Suprapubic skin (tissue), 4 donors: Measurements from ENCODE around the gene DNHD1. TPM values are rescaled to one million over a fixed set of nuclear protein-coding genes. Genes with fewer than 3 reads are reported as not detected.

Experiments
- DNase-seq, 2 donors: peaks; one replicate each; pipeline ENCODE4 v3.0.0-alpha.2; 2019; ENCODE audit warnings: low spot score in 2 of 2
- H3K27ac ChIP-seq: fragments of 200-600 bp; sonication (generic); one replicate; pipeline ENCODE4 v1.5.1; 2019
- H3K27me3 ChIP-seq: fragments of 200-600 bp; sonication (generic); one replicate; pipeline ENCODE4 v1.5.1; 2019
- H3K36me3 ChIP-seq: fragments of 200-600 bp; sonication (generic); one replicate; pipeline ENCODE4 v1.5.1; 2019
- H3K4me1 ChIP-seq: fragments of 200-600 bp; sonication (generic); one replicate; pipeline ENCODE4 v1.5.1; 2019
- H3K4me3 ChIP-seq: fragments of 200-600 bp; sonication (generic); one replicate; pipeline ENCODE4 v1.5.1; 2019; ENCODE audit warnings: mild to moderate bottlenecking
- H3K9me3 ChIP-seq: fragments of 200-600 bp; sonication (generic); one replicate; pipeline ENCODE4 v1.5.1; 2019
- EP300 ChIP-seq: sonication (generic); formaldehyde crosslinking; IDR thresholded peaks from one replicate; pipeline ENCODE4 v1.6.1; 2017; ENCODE audit warnings: antibody characterized with exemption
- POLR2A ChIP-seq, 2 donors: fragments of 450-650 bp; IDR thresholded peaks; one replicate each; pipeline ENCODE4 v1.6.1; 2017; ENCODE audit warnings: antibody characterized with exemption in 2 of 2, mild to moderate bottlenecking in 2 of 2, moderate library complexity in 2 of 2
- POLR2AphosphoS5 ChIP-seq, 3 donors: sonication (generic); formaldehyde crosslinking; IDR thresholded peaks; one replicate each; pipeline ENCODE4 v1.6.1; 2017; ENCODE audit warnings: antibody characterized with exemption in 3 of 3
- WGBS: methylation state at CpG from one replicate; pipeline ENCODE4 v1.1.5; 2018; 5-methylcytosine and 5-hydroxymethylcytosine counted together
- total RNA-seq, 4 donors: library from RNA; depleted of rRNA; stranded (reverse); fragments of >200 nt; gene quantifications; one replicate each; pipeline ENCODE4 v1.1.0, GENCODE V29; 2016
- TF ChIP-seq, protein P1 (sequence below), 2 donors: fragments of 200-600 bp in 1 of 2; fragments of 450-650 bp in 1 of 2; sonication (generic) in 1 of 2; IDR thresholded peaks; one replicate each; pipeline ENCODE4 v1.5.1; 2016 to 2019; ENCODE audit warnings: antibody characterized with exemption in 2 of 2, mild to moderate bottlenecking in 1 of 2, moderate library complexity in 1 of 2

DNHD1 gene
- total RNA-seq, 4 donors from 2014 or later = 6.2 to 32.0 (median 9.6) TPM

- Histone ChIP-seq H3K27me3 (no peaks in the 10 kb centered on the region), H3K4me1 (no peaks in the 10 kb centered on the region), H3K27ac (no peak overlapping the region), H3K9me3 (no peaks in the 10 kb centered on the region), H3K4me3 (no peak overlapping the region), H3K36me3 (peaks cover 43% of the 10 kb centered on the region)
- WGBS = 97% methylated on average over 15 of the region's 19 CpGs
- TF ChIP-seq POLR2A (IDR thresholded peaks at IDR 0.05) (no peak), POLR2AphosphoS5 (IDR thresholded peaks at IDR 0.05) (no peak), EP300 (no peak)
- TF ChIP-seq, protein P1, sequence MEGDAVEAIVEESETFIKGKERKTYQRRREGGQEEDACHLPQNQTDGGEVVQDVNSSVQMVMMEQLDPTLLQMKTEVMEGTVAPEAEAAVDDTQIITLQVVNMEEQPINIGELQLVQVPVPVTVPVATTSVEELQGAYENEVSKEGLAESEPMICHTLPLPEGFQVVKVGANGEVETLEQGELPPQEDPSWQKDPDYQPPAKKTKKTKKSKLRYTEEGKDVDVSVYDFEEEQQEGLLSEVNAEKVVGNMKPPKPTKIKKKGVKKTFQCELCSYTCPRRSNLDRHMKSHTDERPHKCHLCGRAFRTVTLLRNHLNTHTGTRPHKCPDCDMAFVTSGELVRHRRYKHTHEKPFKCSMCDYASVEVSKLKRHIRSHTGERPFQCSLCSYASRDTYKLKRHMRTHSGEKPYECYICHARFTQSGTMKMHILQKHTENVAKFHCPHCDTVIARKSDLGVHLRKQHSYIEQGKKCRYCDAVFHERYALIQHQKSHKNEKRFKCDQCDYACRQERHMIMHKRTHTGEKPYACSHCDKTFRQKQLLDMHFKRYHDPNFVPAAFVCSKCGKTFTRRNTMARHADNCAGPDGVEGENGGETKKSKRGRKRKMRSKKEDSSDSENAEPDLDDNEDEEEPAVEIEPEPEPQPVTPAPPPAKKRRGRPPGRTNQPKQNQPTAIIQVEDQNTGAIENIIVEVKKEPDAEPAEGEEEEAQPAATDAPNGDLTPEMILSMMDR (IDR thresholded peaks at IDR 0.05) = no peak
- DNase-seq = no peak
Measured at GRCh38 chr11:6544921-6545850, 48.1 kb downstream of the DNHD1 start.

DNA sequence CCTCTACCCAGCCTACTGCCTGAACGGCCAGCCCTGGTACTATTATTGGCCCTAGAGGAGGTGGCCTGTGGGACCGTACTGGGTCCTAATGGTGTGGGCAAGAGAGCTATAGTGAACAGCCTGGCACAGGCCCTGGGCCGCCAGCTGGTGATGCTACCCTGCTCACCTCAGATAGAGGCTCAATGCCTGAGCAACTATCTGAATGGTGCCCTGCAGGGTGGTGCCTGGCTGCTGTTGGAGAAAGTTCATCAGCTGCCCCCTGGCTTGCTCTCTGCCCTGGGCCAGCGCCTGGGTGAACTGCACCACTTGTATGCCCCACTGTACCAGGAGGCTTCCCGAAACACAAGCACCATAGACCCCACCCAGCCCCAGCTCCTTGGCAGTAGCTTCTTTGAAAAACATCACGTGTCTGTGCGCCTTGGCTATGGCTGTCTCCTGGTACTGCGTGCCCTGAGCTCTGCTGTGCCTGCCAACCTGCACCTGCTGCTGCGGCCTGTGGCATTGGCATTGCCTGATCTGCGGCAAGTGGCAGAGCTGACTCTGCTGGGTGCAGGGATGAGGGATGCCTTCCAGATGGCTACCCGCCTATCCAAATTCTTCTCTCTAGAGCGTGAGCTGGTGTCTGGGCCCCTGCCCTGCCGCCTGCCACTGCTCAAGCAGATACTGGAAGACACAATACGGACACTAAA, 49.0 kb downstream of the DNHD1 start:
- H3K4me3 ChIP-seq = no peak overlapping the region
- H3K27ac ChIP-seq = no peak overlapping the region
- no peaks in the 10 kb centered on the region for H3K27me3 ChIP-seq
- peaks cover 43% of the 10 kb centered on the region for H3K36me3 ChIP-seq
- H3K4me1 ChIP-seq = no peaks in the 10 kb centered on the region
- no peak for DNase-seq
- H3K9me3 ChIP-seq = no peaks in the 10 kb centered on the region
- TF ChIP-seq POLR2A (IDR thresholded peaks at IDR 0.05) (no peak), EP300 (no peak), POLR2AphosphoS5 (IDR thresholded peaks at IDR 0.05) (no peak)
- TF ChIP-seq, protein P1 (IDR thresholded peaks at IDR 0.05) = no peak
- WGBS = 79% methylated on average over 10 of the region's 14 CpGs

DNA sequence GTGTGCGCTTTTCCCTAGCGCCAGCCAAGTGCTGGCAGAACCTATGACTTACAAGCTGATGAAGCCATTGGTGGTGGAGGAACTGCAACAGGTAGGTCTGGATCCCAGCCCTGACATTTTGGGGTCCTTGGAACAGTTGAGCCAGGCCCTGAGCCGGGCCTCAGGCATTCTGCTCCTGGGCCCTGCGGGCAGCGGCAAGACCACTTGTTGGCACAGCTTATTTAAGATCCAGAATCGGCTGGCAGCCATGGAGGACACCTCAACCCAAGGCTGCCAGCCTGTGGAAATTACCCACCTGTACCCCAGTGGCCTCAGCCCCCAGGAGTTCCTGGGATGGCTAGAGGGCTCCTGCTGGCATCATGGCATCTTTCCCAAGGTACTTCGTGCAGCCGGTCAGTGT, 49.7 kb downstream of the DNHD1 start:
- peaks cover 43% of the 10 kb centered on the region for H3K36me3 ChIP-seq
- no peaks in the 10 kb centered on the region for H3K27me3 ChIP-seq
- no peaks in the 10 kb centered on the region for H3K4me1 ChIP-seq
- no peak overlapping the region for H3K27ac ChIP-seq
- TF ChIP-seq EP300 (no peak), POLR2A (IDR thresholded peaks at IDR 0.05) (no peak), POLR2AphosphoS5 (IDR thresholded peaks at IDR 0.05) (no peak)
- TF ChIP-seq, protein P1 (IDR thresholded peaks at IDR 0.05) = no peak
- no peak for DNase-seq
- WGBS = 91% methylated on average over 6 of the region's 8 CpGs
- no peak overlapping the region for H3K4me3 ChIP-seq
- H3K9me3 ChIP-seq = no peaks in the 10 kb centered on the region

DNA sequence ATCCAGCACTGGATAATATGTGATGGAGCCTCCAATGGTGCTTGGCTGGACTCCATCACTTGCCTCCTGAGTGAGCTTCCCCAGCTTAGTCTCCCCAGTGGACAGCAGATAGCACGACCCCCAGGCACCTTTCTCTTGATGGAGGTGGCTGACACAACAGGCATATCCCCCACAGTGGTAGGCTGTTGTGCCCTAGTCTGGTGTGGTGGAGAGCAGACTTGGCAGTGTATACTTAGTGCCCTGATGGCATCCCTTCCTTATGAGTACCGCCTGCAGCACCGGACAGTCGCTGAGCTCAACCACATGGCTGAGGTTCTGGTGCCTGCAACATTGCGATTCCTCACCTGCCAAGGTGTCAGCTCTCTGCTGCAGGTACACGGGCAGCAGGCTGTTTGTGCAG, 50.1 kb downstream of the DNHD1 start:
- H3K36me3 ChIP-seq = peaks cover 43% of the 10 kb centered on the region

More for the DNA sequence above, 50.1 kb downstream of the DNHD1 start:
- 90% methylated on average over 2 of the region's 6 CpGs for WGBS
- Histone ChIP-seq H3K4me1 (no peaks in the 10 kb centered on the region), H3K4me3 (no peak overlapping the region), H3K27ac (no peak overlapping the region), H3K27me3 (no peaks in the 10 kb centered on the region), H3K9me3 (no peaks in the 10 kb centered on the region)
- DNase-seq = no peak
- TF ChIP-seq, protein P1 (IDR thresholded peaks at IDR 0.05) = no peak
- no peak for TF ChIP-seq POLR2AphosphoS5 (IDR thresholded peaks at IDR 0.05)
- no peak for TF ChIP-seq POLR2A (IDR thresholded peaks at IDR 0.05)
- TF ChIP-seq EP300 = no peak
